CD14-positive monocyte (primary cell): ENCODE data around the gene WTAP. TPM values are rescaled to one million over a fixed set of nuclear protein-coding genes. Genes with fewer than 3 reads are reported as not detected.

ENCODE experiments used
- DNase-seq, 3 donors: peaks; one replicate each; pipeline ENCODE4 v3.0.0-alpha.2; 2011 to 2022
- H2AFZ ChIP-seq: 2 replicates; pipeline ENCODE4 v1.6.0; 2012; ENCODE audit warnings: mild to moderate bottlenecking, low read depth, low read length, inconsistent platforms; ENCODE audit not compliant: insufficient read depth, poor library complexity, severe bottlenecking
- H3K27ac ChIP-seq, 2 donors: 1 replicate in 1 of 2; 2 replicates in 1 of 2; pipeline ENCODE4 v1.5.1; 2012 to 2013; ENCODE audit warnings: low read length in 2 of 2, control low read depth in 1 of 2, inconsistent platforms in 1 of 2, low read depth in 1 of 2, mild to moderate bottlenecking in 1 of 2
- H3K27me3 ChIP-seq, 2 donors: one replicate each; pipeline versions ENCODE4 v1.6.0 to v1.6.1; 2011 to 2013; ENCODE audit warnings: low read length in 2 of 2; ENCODE audit not compliant: control insufficient read depth in 2 of 2, insufficient read depth in 2 of 2
- H3K36me3 ChIP-seq, 2 donors: replicated peaks in 1 of 2; 1 replicate in 1 of 2; 2 replicates in 1 of 2; pipeline versions ENCODE4 v1.5.1 to v1.6.1; 2012 to 2013; ENCODE audit warnings: low read length in 2 of 2, control low read depth in 1 of 2, inconsistent platforms in 1 of 2, mild to moderate bottlenecking in 1 of 2; ENCODE audit not compliant: insufficient read depth in 2 of 2, control insufficient read depth in 1 of 2
- H3K4me1 ChIP-seq, 2 donors: 1 replicate in 1 of 2; 2 replicates in 1 of 2; pipeline versions ENCODE4 v1.5.1 to v1.6.1; 2012 to 2013; ENCODE audit warnings: low read length in 2 of 2, control low read depth in 1 of 2, inconsistent platforms in 1 of 2, mild to moderate bottlenecking in 1 of 2, moderate library complexity in 1 of 2; ENCODE audit not compliant: insufficient read depth in 2 of 2, control insufficient read depth in 1 of 2
- H3K4me2 ChIP-seq: replicated peaks from 2 replicates; pipeline ENCODE3; 2012; ENCODE audit warnings: low read length, moderate library complexity, mild to moderate bottlenecking; ENCODE audit not compliant: poor library complexity, severe bottlenecking; ENCODE audit errors: extremely low read depth
- H3K4me3 ChIP-seq, 3 experiments: fragments of 200-600 bp in 1 of 3; sonication (generic) in 1 of 3; replicated peaks in 1 of 3; 1 replicate in 2 of 3; 2 replicates in 1 of 3; pipeline ENCODE4 v1.5.1; 2011 to 2013; ENCODE audit warnings: low read length in 3 of 3, mild to moderate bottlenecking in 3 of 3, control low read depth in 2 of 3, low read depth in 2 of 3, inconsistent platforms in 1 of 3, moderate library complexity in 1 of 3
- H3K79me2 ChIP-seq: 2 replicates; pipeline ENCODE4 v1.6.0; 2012; ENCODE audit warnings: mild to moderate bottlenecking, control low read depth, inconsistent platforms, low read length, moderate library complexity; ENCODE audit not compliant: insufficient read depth
- H3K9ac ChIP-seq: 2 replicates; pipeline ENCODE4 v1.6.0; 2017; ENCODE audit warnings: low read length, mild to moderate bottlenecking; ENCODE audit not compliant: insufficient read depth, poor library complexity, severe bottlenecking
- H3K9me3 ChIP-seq, 2 donors: replicated peaks in 1 of 2; 1 replicate in 1 of 2; 2 replicates in 1 of 2; pipeline versions ENCODE4 v1.5.1 to v1.6.1; 2012 to 2013; ENCODE audit warnings: low read length in 2 of 2, control low read depth in 1 of 2; ENCODE audit not compliant: control insufficient read depth in 1 of 2, insufficient read depth in 1 of 2
- H4K20me1 ChIP-seq: 2 replicates; pipeline ENCODE4 v1.6.0; 2012; ENCODE audit warnings: mild to moderate bottlenecking, low read length, control low read depth, moderate library complexity; ENCODE audit not compliant: insufficient read depth
- H3K27ac Mint-ChIP-seq, 7 donors: one replicate each; pipeline ENCODE4 v1.8.0; 2020; ENCODE audit warnings: mild to moderate bottlenecking in 7 of 7, mixed read lengths in 7 of 7, moderate library complexity in 6 of 7, inconsistent platforms in 2 of 7
- H3K27me3 Mint-ChIP-seq, 3 donors: one replicate each; pipeline ENCODE4 v1.8.0; 2021 to 2022; ENCODE audit warnings: low read depth in 3 of 3, mild to moderate bottlenecking in 3 of 3, mixed read lengths in 3 of 3, moderate library complexity in 3 of 3, inconsistent platforms in 1 of 3
- H3K36me3 Mint-ChIP-seq, 2 donors: one replicate each; pipeline ENCODE4 v1.8.0; 2020; ENCODE audit warnings: mixed read lengths in 2 of 2, inconsistent platforms in 1 of 2, mild to moderate bottlenecking in 1 of 2
- H3K4me1 Mint-ChIP-seq: one replicate; pipeline ENCODE4 v1.8.0; 2020; ENCODE audit warnings: mild to moderate bottlenecking, mixed read lengths
- H3K4me3 Mint-ChIP-seq, 2 donors: one replicate each; pipeline ENCODE4 v1.8.0; 2020; ENCODE audit warnings: mild to moderate bottlenecking in 2 of 2, mixed read lengths in 2 of 2, moderate library complexity in 1 of 2
- H3K9me3 Mint-ChIP-seq, 7 donors: one replicate each; pipeline ENCODE4 v1.8.0; 2020 to 2022; ENCODE audit warnings: mixed read lengths in 7 of 7, mild to moderate bottlenecking in 6 of 7, moderate library complexity in 6 of 7, inconsistent platforms in 2 of 7
- WGBS: methylation state at CpG from one replicate; pipeline ENCODE4 v1.1.5; 2013; ENCODE audit warnings: missing lambda C conversion rate; ENCODE audit not compliant: insufficient coverage; 5-methylcytosine and 5-hydroxymethylcytosine counted together
- intact Hi-C, 2 donors: fragments of 100-400 bp; cut with micrococcal nuclease; formaldehyde crosslinking; loops; one replicate each; pipeline versions ENCODE4 v1.15.0 to v1.15.1; 2023
- polyA plus RNA-seq, 3 donors: library from polyadenylated mRNA; depleted of rRNA in 1 of 3; unstranded in 2 of 3; stranded (reverse) in 1 of 3; fragments of 300-500 nt in 2 of 3; fragments of >200 nt in 1 of 3; fragmentation: Illumina TruSeq in 2 of 3; gene quantifications; 1 replicate in 2 of 3; 2 replicates in 1 of 3; pipeline ENCODE4 v1.2.3, GENCODE V29; 2012 to 2021
- TF ChIP-seq, protein P1 (sequence below): fragments of 200-600 bp; IDR thresholded peaks from one replicate; pipeline ENCODE4 v1.8.0; 2022; ENCODE audit warnings: antibody characterized with exemption, mild to moderate bottlenecking

WTAP gene
- polyA plus RNA-seq, 3 donors: 50.8 to 95.9 (median 94.7) TPM

DNA sequence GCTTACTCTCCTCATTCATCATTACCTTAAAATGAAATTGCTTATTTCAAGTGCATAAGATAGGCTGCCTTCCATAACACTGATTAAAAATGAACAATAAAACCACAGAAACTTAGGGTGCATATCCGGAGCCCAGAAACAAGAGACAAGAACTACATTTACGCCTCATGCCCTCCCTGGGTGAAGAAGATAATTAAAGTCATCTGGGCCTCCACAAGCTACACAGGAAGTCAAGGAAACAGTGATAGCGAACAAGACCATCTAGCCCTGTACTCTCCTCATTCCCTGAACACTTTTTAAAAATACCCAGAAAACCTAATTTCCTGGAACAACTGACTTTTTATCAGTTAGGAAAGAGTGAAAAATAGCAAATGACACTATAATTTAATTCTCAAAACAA is 40.6 kb upstream of the WTAP start:
- Histone ChIP-seq H2AFZ (no peak overlapping the region), H3K27me3 (no peaks in the 10 kb centered on the region), H3K4me1 (peaks cover 36 to 60% of the 10 kb centered on the region in 2 donors), H3K27ac (no peak overlapping the region), H4K20me1 (peaks cover 97% of the 10 kb centered on the region), H3K79me2 (peaks cover 72% of the 10 kb centered on the region), H3K4me3 (no peak overlapping the region), H3K4me2 (no peak overlapping the region), H3K9me3 (no peaks in the 10 kb centered on the region), H3K36me3 (peaks cover 62 to 89% of the 10 kb centered on the region in 2 donors), H3K9ac (no peak overlapping the region)
- H3K9me3 Mint-ChIP-seq: peaks cover 0 to 5% (median 0%) of the 10 kb centered on the region in 7 donors
- 0% methylated on average over 1 of the region's 3 CpGs for WGBS
- H3K4me1 Mint-ChIP-seq: peaks cover 62% of the 10 kb centered on the region
- peak in 1 of 3 donors; percentile 30 for DNase-seq
- H3K27me3 Mint-ChIP-seq: peaks cover 0 to 2% (median 0%) of the 10 kb centered on the region in 3 donors
- H3K36me3 Mint-ChIP-seq: peaks cover 63 to 88% of the 10 kb centered on the region in 2 donors
- TF ChIP-seq, protein P1, sequence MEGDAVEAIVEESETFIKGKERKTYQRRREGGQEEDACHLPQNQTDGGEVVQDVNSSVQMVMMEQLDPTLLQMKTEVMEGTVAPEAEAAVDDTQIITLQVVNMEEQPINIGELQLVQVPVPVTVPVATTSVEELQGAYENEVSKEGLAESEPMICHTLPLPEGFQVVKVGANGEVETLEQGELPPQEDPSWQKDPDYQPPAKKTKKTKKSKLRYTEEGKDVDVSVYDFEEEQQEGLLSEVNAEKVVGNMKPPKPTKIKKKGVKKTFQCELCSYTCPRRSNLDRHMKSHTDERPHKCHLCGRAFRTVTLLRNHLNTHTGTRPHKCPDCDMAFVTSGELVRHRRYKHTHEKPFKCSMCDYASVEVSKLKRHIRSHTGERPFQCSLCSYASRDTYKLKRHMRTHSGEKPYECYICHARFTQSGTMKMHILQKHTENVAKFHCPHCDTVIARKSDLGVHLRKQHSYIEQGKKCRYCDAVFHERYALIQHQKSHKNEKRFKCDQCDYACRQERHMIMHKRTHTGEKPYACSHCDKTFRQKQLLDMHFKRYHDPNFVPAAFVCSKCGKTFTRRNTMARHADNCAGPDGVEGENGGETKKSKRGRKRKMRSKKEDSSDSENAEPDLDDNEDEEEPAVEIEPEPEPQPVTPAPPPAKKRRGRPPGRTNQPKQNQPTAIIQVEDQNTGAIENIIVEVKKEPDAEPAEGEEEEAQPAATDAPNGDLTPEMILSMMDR: no peak
- H3K4me3 Mint-ChIP-seq: no peak overlapping the region
- intact Hi-C loops: no loop called here
- peak overlapping the region in 2 of 7 donors; percentile 5 to 18 for H3K27ac Mint-ChIP-seq

DNA sequence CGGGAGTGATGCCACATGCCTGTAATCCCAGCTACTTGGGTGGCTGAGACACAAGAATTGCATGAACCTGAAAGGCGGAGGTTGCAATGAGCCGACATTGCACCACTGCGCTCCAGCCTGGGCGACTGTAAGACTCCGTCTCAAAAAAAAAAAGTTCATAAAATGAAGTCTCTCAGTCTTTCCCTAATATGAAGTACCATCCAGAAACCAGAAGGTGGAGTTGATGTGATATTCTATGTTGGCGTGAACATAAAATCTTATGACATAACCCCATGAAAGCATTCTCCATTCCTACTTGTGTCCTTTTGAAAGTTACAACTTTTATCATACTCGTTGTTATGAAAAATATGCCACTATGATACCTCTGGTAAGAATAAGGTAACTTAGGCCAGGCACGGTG is 40.0 kb upstream of the WTAP start:
- H3K27me3 Mint-ChIP-seq: peaks cover 0 to 2% (median 0%) of the 10 kb centered on the region in 3 donors
- Histone ChIP-seq H3K27ac (no peak overlapping the region), H3K4me1 (peaks cover 40 to 63% of the 10 kb centered on the region in 2 donors), H4K20me1 (peaks cover 97% of the 10 kb centered on the region), H3K36me3 (peaks cover 57 to 88% of the 10 kb centered on the region in 2 donors), H3K4me3 (no peak overlapping the region), H3K9me3 (no peaks in the 10 kb centered on the region), H3K9ac (no peak overlapping the region), H3K4me2 (no peak overlapping the region), H2AFZ (no peak overlapping the region), H3K79me2 (peaks cover 77% of the 10 kb centered on the region), H3K27me3 (no peaks in the 10 kb centered on the region)
- no peak overlapping the region for H3K4me3 Mint-ChIP-seq
- TF ChIP-seq, protein P1: no peak
- intact Hi-C loops: no loop called here
- peaks cover 0 to 5% (median 0%) of the 10 kb centered on the region in 7 donors for H3K9me3 Mint-ChIP-seq
- H3K36me3 Mint-ChIP-seq: peaks cover 56 to 88% of the 10 kb centered on the region in 2 donors
- peak overlapping the region in 3 of 7 donors; percentile 5 to 85 (median 36) for H3K27ac Mint-ChIP-seq
- peaks cover 61% of the 10 kb centered on the region for H3K4me1 Mint-ChIP-seq
- 86% methylated on average over 5 of the region's 9 CpGs for WGBS
- DNase-seq: peak in 1 of 3 donors; percentile 37
